ENCODE measurements around the gene ANKRD49.

ANKRD49 gene

GRCh38 chr11:94544646-94545263, 51.0 kb downstream of the ANKRD49 start:
- TF ChIP-seq ELF4 (IDR thresholded peaks at IDR 0.05) (no peak), L3MBTL2 (conservative IDR thresholded peaks at IDR 0.05) (no peak), ZNF384 (IDR thresholded peaks at IDR 0.05) (no peak)
- CTCF ChIA-PET = no interaction called here
- POLR2A ChIA-PET = interaction anchor here (0.6 to 1.3 kb wide), 6 partner anchors 9 to 416 kb away, joined by 3 to 4 read pairs (median 3); partner anchors contain the start of gene PANX1
- DNase-seq (ENCODE audit: extremely low spot score) = no peak

GRCh38 chr11:94545264-94546161, 51.7 kb downstream of the ANKRD49 start:
- TF ChIP-seq TARDBP (IDR thresholded peaks at IDR 0.05) = no peak
- no peak for TF ChIP-seq ELF4 (IDR thresholded peaks at IDR 0.05)
- no peak for TF ChIP-seq LEF1 (IDR thresholded peaks at IDR 0.05; ENCODE audit: borderline replicate concordance)
- no peak for TF ChIP-seq SUZ12 (IDR thresholded peaks at IDR 0.05)
- TF ChIP-seq NFRKB (IDR thresholded peaks at IDR 0.05) = no peak
- TF ChIP-seq ARNT (IDR thresholded peaks at IDR 0.05) = no peak
- no peak for TF ChIP-seq FOXA1 (IDR thresholded peaks at IDR 0.05)
- no peak for TF ChIP-seq HDGF (IDR thresholded peaks at IDR 0.05; ENCODE audit: borderline replicate concordance)
- no peak for TF ChIP-seq FOXK2 (IDR thresholded peaks at IDR 0.05)
- no peak for TF ChIP-seq CTBP1 (IDR thresholded peaks at IDR 0.05; ENCODE audit: borderline replicate concordance)
- no peak for TF ChIP-seq L3MBTL2 (conservative IDR thresholded peaks at IDR 0.05)
- TF ChIP-seq FOXM1 (IDR thresholded peaks at IDR 0.05; ENCODE audit: borderline replicate concordance) = no peak
- TF ChIP-seq ZNF384 (IDR thresholded peaks at IDR 0.05) = no peak
- no peak for TF ChIP-seq PKNOX1 (IDR thresholded peaks at IDR 0.05)
- TF ChIP-seq BHLHE40 (IDR thresholded peaks at IDR 0.05; ENCODE audit: borderline replicate concordance) = no peak
- no peak for TF ChIP-seq SP1 (IDR thresholded peaks at IDR 0.05)
- no peak for DNase-seq (ENCODE audit: extremely low spot score)
- ChIA-PET CTCF (no interaction called here), POLR2A (no interaction called here)

- POLR2A ChIA-PET = no interaction called here
- TF ChIP-seq ZNF384 (IDR thresholded peaks at IDR 0.05) (no peak), FOXM1 (IDR thresholded peaks at IDR 0.05; ENCODE audit: borderline replicate concordance) (no peak)
- CTCF ChIA-PET = no interaction called here
- no peak for DNase-seq (ENCODE audit: extremely low spot score)
These were observed 52.3 kb downstream of the ANKRD49 start for GRCh38 chr11:94546162-94546470.

- CTCF ChIA-PET = no interaction called here
- POLR2A ChIA-PET = no interaction called here
- peak; percentile 28; the same call in 1 of the 2 replicates for TF ChIP-seq PKNOX1 (IDR thresholded peaks at IDR 0.05)
- no peak for TF ChIP-seq FOXM1 (IDR thresholded peaks at IDR 0.05; ENCODE audit: borderline replicate concordance)
- no peak for DNase-seq (ENCODE audit: extremely low spot score)
These were observed 53.1 kb downstream of the ANKRD49 start for GRCh38 chr11:94546886-94547285.

- ChIA-PET CTCF (interaction anchor here (1.2 kb wide), 1 partner anchor 9 kb away, joined by 3 read pairs; no protein-coding TSS in a partner anchor), POLR2A (no interaction called here)
- no peak for DNase-seq (ENCODE audit: extremely low spot score)
- TF ChIP-seq FOXK2 (IDR thresholded peaks at IDR 0.05) = no peak
- no peak for TF ChIP-seq LEF1 (IDR thresholded peaks at IDR 0.05; ENCODE audit: borderline replicate concordance)
- TF ChIP-seq SP1 (IDR thresholded peaks at IDR 0.05) = no peak
- no peak for TF ChIP-seq TARDBP (IDR thresholded peaks at IDR 0.05)
- TF ChIP-seq HDGF (IDR thresholded peaks at IDR 0.05; ENCODE audit: borderline replicate concordance) = no peak
- TF ChIP-seq FOXA1 (IDR thresholded peaks at IDR 0.05) = no peak
- no peak for TF ChIP-seq NFRKB (IDR thresholded peaks at IDR 0.05)
- TF ChIP-seq ELF4 (IDR thresholded peaks at IDR 0.05) = no peak
- TF ChIP-seq ZNF384 (IDR thresholded peaks at IDR 0.05) = no peak
- no peak for TF ChIP-seq SUZ12 (IDR thresholded peaks at IDR 0.05)
- TF ChIP-seq ARNT (IDR thresholded peaks at IDR 0.05) = no peak
- TF ChIP-seq FOXM1 (IDR thresholded peaks at IDR 0.05; ENCODE audit: borderline replicate concordance) = no peak
- no peak for TF ChIP-seq L3MBTL2 (conservative IDR thresholded peaks at IDR 0.05)
- TF ChIP-seq BHLHE40 (IDR thresholded peaks at IDR 0.05; ENCODE audit: borderline replicate concordance) = no peak
- no peak for TF ChIP-seq PKNOX1 (IDR thresholded peaks at IDR 0.05)
- TF ChIP-seq CTBP1 (IDR thresholded peaks at IDR 0.05; ENCODE audit: borderline replicate concordance) = no peak
These were observed 55.4 kb downstream of the ANKRD49 start for GRCh38 chr11:94549146-94549545.
